ENCODE data around the gene GPR183.

Gene GPR183

GRCh38 chr13:99289674-99290337 lies 17.4 kb downstream of the GPR183 start:
- no peak for DNase-seq

GRCh38 chr13:99289271-99289670 lies 17.9 kb downstream of the GPR183 start:
- DNase-seq = no peak

GRCh38 chr13:99288089-99288488 lies 19.1 kb downstream of the GPR183 start:
- no peak for DNase-seq

GRCh38 chr13:99287551-99287950 lies 19.6 kb downstream of the GPR183 start:
- no peak for DNase-seq

GRCh38 chr13:99285432-99286182 lies 21.6 kb downstream of the GPR183 start:
- DNase-seq = no peak

- DNase-seq = no peak
Observed at GRCh38 chr13:99282264-99283231, 24.7 kb downstream of the GPR183 start.

- DNase-seq = no peak
Observed at GRCh38 chr13:99281811-99282263, 25.4 kb downstream of the GPR183 start.

- no peak for DNase-seq
Observed at GRCh38 chr13:99280166-99280565, 27.0 kb downstream of the GPR183 start.

- DNase-seq = no peak
Observed at GRCh38 chr13:99279637-99280036, 27.6 kb downstream of the GPR183 start.

- no peak for DNase-seq
Observed at GRCh38 chr13:99278843-99279242, 28.4 kb downstream of the GPR183 start.

GRCh38 chr13:99278200-99278599 lies 29.0 kb downstream of the GPR183 start:
- no peak for DNase-seq

GRCh38 chr13:99277629-99278028 lies 29.6 kb downstream of the GPR183 start:
- DNase-seq = no peak

GRCh38 chr13:99276706-99277105 lies 30.5 kb downstream of the GPR183 start:
- no peak for DNase-seq

- DNase-seq = no peak
Observed at GRCh38 chr13:99275093-99275469, 32.1 kb downstream of the GPR183 start.

- DNase-seq = no peak
Observed at GRCh38 chr13:99273128-99273527, 34.1 kb downstream of the GPR183 start.

GRCh38 chr13:99272481-99272880 lies 34.7 kb downstream of the GPR183 start:
- no peak for DNase-seq

- DNase-seq = no peak
Observed at GRCh38 chr13:99271249-99271648, 36.0 kb downstream of the GPR183 start.

GRCh38 chr13:99270518-99270917 lies 36.7 kb downstream of the GPR183 start:
- DNase-seq = no peak

GRCh38 chr13:99269627-99270241 lies 37.5 kb downstream of the GPR183 start:
- DNase-seq = peak; percentile 34

GRCh38 chr13:99268822-99269221 lies 38.4 kb downstream of the GPR183 start:
- no peak for DNase-seq

- DNase-seq = no peak
Observed at GRCh38 chr13:99267927-99268326, 39.3 kb downstream of the GPR183 start.

GRCh38 chr13:99266827-99267226 lies 40.4 kb downstream of the GPR183 start:
- DNase-seq = no peak

Data from COR-L47 (cell line).